DND-41 (cell line): ENCODE measurements around the gene LRRC42.
A peak's percentile ranks its signal among the peaks of the same experiment; 100 is the strongest.

ENCODE experiments used
- ATAC-seq: fragments of 200-7000 bp; cut with Tn5 transposase; 3 replicates; pipeline ENCODE4 v1.9.1; 2021; ENCODE audit warnings: low read depth; ENCODE audit not compliant: insufficient read depth
- DNase-seq: peaks from one replicate; pipeline ENCODE4 v3.0.0-alpha.2; 2020
- H2AFZ ChIP-seq: 2 replicates; pipeline ENCODE4 v1.6.0; 2012; ENCODE audit warnings: low read depth, low read length
- H3K27ac ChIP-seq: 2 replicates; pipeline ENCODE4 v1.5.1; 2012; ENCODE audit warnings: low read length, inconsistent platforms
- H3K27me3 ChIP-seq: fragments of 200-600 bp; sonication (generic); 2 replicates; pipeline ENCODE4 v1.6.0; 2012; ENCODE audit warnings: low read length, mild to moderate bottlenecking, inconsistent platforms; ENCODE audit not compliant: insufficient read depth, poor library complexity
- H3K36me3 ChIP-seq: 2 replicates; pipeline ENCODE4 v1.5.1; 2012; ENCODE audit warnings: low read length, inconsistent platforms; ENCODE audit not compliant: insufficient read depth
- H3K4me1 ChIP-seq: 2 replicates; pipeline ENCODE4 v1.5.1; 2012; ENCODE audit warnings: mild to moderate bottlenecking, low read length; ENCODE audit not compliant: insufficient read depth
- H3K4me2 ChIP-seq: 2 replicates; pipeline ENCODE4 v1.6.0; 2012; ENCODE audit warnings: mild to moderate bottlenecking, moderate library complexity, low read length, inconsistent platforms; ENCODE audit not compliant: insufficient read depth
- H3K4me3 ChIP-seq, 2 experiments: fragments of 200-600 bp in 1 of 2; shearing (Covaris generic) in 1 of 2; 2 replicates each; pipeline ENCODE4 v1.5.1; 2012 to 2016; ENCODE audit warnings: inconsistent platforms in 2 of 2, low read length in 2 of 2, mild to moderate bottlenecking in 2 of 2, low read depth in 1 of 2, moderate library complexity in 1 of 2
- H3K79me2 ChIP-seq: 2 replicates; pipeline ENCODE4 v1.6.0; 2012; ENCODE audit warnings: low read length, inconsistent platforms; ENCODE audit not compliant: insufficient read depth
- H3K9ac ChIP-seq: 2 replicates; pipeline ENCODE4 v1.6.0; 2012; ENCODE audit warnings: low read depth, mild to moderate bottlenecking, inconsistent platforms, low read length, moderate library complexity
- H3K9me3 ChIP-seq: 2 replicates; pipeline ENCODE4 v1.5.1; 2012; ENCODE audit warnings: low read length, moderate library complexity, mild to moderate bottlenecking, inconsistent platforms; ENCODE audit not compliant: insufficient read depth, severe bottlenecking
- H4K20me1 ChIP-seq: 2 replicates; pipeline ENCODE4 v1.6.0; 2012; ENCODE audit warnings: low read length; ENCODE audit not compliant: insufficient read depth
- CTCF ChIP-seq: IDR thresholded peaks from 2 replicates; pipeline ENCODE4 v1.5.1; 2012; ENCODE audit warnings: borderline replicate concordance, low read length, moderate library complexity, mild to moderate bottlenecking; ENCODE audit not compliant: poor library complexity, severe bottlenecking; ENCODE audit errors: extremely low read depth
- EZH2 ChIP-seq: IDR thresholded peaks from 3 replicates; pipeline ENCODE4 v1.6.1; 2012; ENCODE audit warnings: borderline replicate concordance, low read depth, mild to moderate bottlenecking, moderate library complexity, low read length, inconsistent platforms; ENCODE audit not compliant: severe bottlenecking

LRRC42 gene

DNA sequence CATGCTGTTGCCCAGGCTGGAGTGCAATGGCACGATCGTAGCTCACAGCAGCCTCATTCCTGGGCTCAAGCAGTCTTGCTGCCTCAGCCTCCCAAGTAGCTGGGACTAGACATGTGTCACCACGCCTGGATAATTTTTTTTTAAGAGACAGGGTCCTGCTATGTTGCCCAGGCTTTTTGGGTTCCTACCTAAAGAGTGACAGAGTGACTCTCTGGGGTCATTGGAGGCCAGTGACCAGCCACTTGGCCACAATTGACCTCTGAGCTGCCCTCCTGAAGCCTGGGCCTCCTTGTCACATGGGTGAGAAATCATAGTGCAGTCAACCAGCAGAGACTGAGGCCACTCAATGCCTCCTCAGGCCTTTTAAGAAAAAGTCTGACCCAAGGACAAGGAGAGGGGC lies 46.4 kb upstream of the LRRC42 start:
- DNase-seq (no peak), ATAC-seq (no peak)
- Histone ChIP-seq H3K36me3 (no peaks in the 10 kb centered on the region), H3K27ac (no peak overlapping the region), H3K4me3 (no peak overlapping the region), H3K27me3 (no peaks in the 10 kb centered on the region), H3K79me2 (no peaks in the 10 kb centered on the region), H3K4me2 (no peak overlapping the region), H3K9me3 (no peaks in the 10 kb centered on the region), H3K4me1 (no peaks in the 10 kb centered on the region), H3K9ac (no peak overlapping the region), H4K20me1 (no peaks in the 10 kb centered on the region), H2AFZ (no peak overlapping the region)
- no peak for TF ChIP-seq EZH2
- TF ChIP-seq CTCF = no peak

DNA sequence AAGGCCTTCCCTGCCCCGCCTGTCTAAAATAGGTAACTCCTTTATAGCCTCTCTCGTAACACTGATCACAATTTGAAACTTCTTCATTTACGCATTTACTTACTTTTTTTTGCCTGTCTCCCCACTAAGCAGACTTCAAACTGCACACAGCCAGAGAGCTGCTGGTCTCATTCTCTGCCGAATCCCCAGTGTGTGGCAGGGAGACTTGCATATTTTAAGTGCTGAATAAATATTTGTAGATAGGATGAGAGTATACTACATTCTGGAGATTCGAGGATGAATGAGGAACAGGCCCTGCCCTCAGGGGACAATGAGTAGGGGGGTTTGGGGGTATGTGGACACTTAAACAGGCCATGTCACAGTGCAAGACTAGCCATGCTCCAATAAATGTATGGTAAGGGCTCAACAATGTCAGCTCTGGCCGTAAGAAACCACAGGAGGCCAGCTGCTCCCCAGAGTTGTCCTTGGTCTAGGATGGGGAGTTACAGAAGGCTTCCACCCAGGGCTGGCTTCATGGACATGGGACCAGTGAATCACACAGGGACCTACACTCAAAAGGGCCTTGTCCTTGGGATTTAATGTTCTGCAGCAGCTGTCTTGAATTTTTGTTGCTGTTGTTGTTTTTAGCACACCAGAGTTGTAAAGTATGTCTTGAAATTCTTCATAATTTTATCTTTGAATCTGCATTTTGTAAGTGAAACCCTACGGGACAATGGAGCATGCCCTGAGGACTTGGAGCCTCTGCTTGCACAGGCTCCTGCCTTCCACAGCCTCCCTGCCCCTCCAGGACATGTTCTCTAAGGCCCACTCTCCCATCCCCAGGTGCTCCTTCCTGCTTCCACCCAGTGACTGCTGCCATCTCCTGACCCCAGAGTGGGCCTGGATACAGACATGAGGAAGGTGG lies 43.7 kb upstream of the LRRC42 start:
- no peaks in the 10 kb centered on the region for H4K20me1 ChIP-seq
- no peaks in the 10 kb centered on the region for H3K9me3 ChIP-seq
- no peaks in the 10 kb centered on the region for H3K27me3 ChIP-seq
- H3K27ac ChIP-seq = no peak overlapping the region
- H2AFZ ChIP-seq = no peak overlapping the region
- no peaks in the 10 kb centered on the region for H3K79me2 ChIP-seq
- no peaks in the 10 kb centered on the region for H3K4me1 ChIP-seq
- no peak overlapping the region for H3K9ac ChIP-seq
- H3K36me3 ChIP-seq = no peaks in the 10 kb centered on the region
- ATAC-seq = 0 out of 3 replicates have a peak, but pooled peaks have one; percentile 14
- no peak for DNase-seq
- H3K4me3 ChIP-seq = no peak overlapping the region
- no peak overlapping the region for H3K4me2 ChIP-seq
- TF ChIP-seq CTCF = no peak
- no peak for TF ChIP-seq EZH2

DNA sequence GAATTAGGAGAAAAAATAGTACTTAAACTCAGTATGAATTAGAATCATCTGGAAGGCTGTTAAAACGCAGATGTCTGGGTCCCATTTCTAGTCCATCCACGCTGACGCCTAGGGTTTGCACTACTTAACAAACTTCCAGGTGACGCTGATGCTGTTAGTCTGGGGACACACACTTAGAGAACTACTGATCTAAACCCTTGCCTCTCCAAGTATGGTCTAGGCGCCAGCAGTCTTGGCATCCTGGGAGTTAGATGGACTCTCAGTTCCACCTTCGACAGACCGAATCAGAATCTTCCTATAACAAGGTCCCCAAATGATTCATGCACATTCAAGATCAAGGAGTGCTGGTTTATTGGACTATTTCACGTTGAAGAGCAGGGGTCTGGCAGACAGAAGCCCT lies 40.6 kb upstream of the LRRC42 start:
- Histone ChIP-seq H3K4me2 (no peak overlapping the region), H4K20me1 (no peaks in the 10 kb centered on the region), H3K36me3 (no peaks in the 10 kb centered on the region), H3K27ac (no peak overlapping the region), H3K4me1 (no peaks in the 10 kb centered on the region), H3K27me3 (no peaks in the 10 kb centered on the region), H3K79me2 (no peaks in the 10 kb centered on the region), H2AFZ (no peak overlapping the region), H3K9me3 (no peaks in the 10 kb centered on the region), H3K9ac (no peak overlapping the region), H3K4me3 (no peak overlapping the region)
- TF ChIP-seq CTCF = no peak
- TF ChIP-seq EZH2 = no peak
- ATAC-seq (no peak), DNase-seq (no peak)
